Glutamatergic neuron (in vitro differentiated cells): ENCODE results near the gene CLPSL1. TPM values are rescaled to one million over a fixed set of nuclear protein-coding genes. Genes with fewer than 3 reads are reported as not detected.
A peak's percentile ranks its signal among the peaks of the same experiment; 100 is the strongest.

Experiments used
- DNase-seq: peaks from one replicate; pipeline ENCODE4 v3.0.0; 2022
- H3K27ac Mint-ChIP-seq: one replicate; pipeline ENCODE4 v1.8.0; 2020; ENCODE audit warnings: mild to moderate bottlenecking, mixed read lengths, inconsistent platforms; ENCODE audit not compliant: unreplicated experiment
- H3K27me3 Mint-ChIP-seq: one replicate; pipeline ENCODE4 v1.8.0; 2020; ENCODE audit warnings: mild to moderate bottlenecking, moderate library complexity, mixed read lengths, inconsistent platforms; ENCODE audit not compliant: unreplicated experiment
- H3K36me3 Mint-ChIP-seq: one replicate; pipeline ENCODE4 v1.8.0; 2020; ENCODE audit warnings: mild to moderate bottlenecking, mixed read lengths, inconsistent platforms; ENCODE audit not compliant: unreplicated experiment
- H3K4me1 Mint-ChIP-seq: one replicate; pipeline ENCODE4 v1.8.0; 2020; ENCODE audit warnings: mild to moderate bottlenecking, low read depth, mixed read lengths, inconsistent platforms; ENCODE audit not compliant: unreplicated experiment
- H3K4me3 Mint-ChIP-seq: one replicate; pipeline ENCODE4 v1.8.0; 2020; ENCODE audit warnings: mild to moderate bottlenecking, mixed read lengths, inconsistent platforms; ENCODE audit not compliant: unreplicated experiment
- H3K9me3 Mint-ChIP-seq: one replicate; pipeline ENCODE4 v1.8.0; 2020; ENCODE audit warnings: mild to moderate bottlenecking, moderate library complexity, mixed read lengths, inconsistent platforms; ENCODE audit not compliant: unreplicated experiment
- total RNA-seq: library from RNA; stranded (reverse); fragmentation: NEBNext Ultra II Directional; extraction: Animal tissue kit (Norgen Biotek cat#: 25700); gene quantifications from one replicate; pipeline ENCODE4 v1.2.1, GENCODE V29; 2021; ENCODE audit not compliant: unreplicated experiment
- TF ChIP-seq, protein P1 (sequence below): fragments of 200-600 bp; sonication (generic); IDR thresholded peaks from one replicate; pipeline ENCODE4 v1.5.0; 2021; ENCODE audit not compliant: partially characterized antibody, unreplicated experiment

Gene CLPSL1
- total RNA-seq, 1 donor from 2014 or later = not detected

DNA sequence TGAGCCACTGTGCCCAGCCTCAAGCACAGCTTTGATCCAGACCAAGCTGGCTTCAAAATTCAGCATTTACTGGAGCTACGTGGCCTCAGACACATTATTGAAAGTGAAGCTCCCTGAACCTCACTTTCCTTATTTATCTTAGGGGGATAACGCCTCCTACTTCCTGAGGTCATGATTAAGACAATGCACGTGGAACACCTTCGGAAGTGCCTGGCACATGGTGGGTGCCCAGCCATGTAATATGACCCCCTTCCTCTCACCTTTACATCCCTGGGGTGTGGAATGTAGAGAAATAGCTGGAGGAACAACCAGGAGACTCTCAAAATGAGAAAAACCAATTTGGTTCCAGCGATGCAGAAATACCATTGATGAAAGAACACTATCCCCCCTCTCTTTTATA is 17.9 kb downstream of the CLPSL1 start:
- Mint-ChIP-seq H3K9me3 (peaks cover 3% of the 10 kb centered on the region), H3K4me3 (no peak overlapping the region), H3K4me1 (peaks cover 11% of the 10 kb centered on the region), H3K36me3 (no peaks in the 10 kb centered on the region), H3K27me3 (no peaks in the 10 kb centered on the region), H3K27ac (no peak overlapping the region)
- no peak for DNase-seq
- TF ChIP-seq, protein P1, sequence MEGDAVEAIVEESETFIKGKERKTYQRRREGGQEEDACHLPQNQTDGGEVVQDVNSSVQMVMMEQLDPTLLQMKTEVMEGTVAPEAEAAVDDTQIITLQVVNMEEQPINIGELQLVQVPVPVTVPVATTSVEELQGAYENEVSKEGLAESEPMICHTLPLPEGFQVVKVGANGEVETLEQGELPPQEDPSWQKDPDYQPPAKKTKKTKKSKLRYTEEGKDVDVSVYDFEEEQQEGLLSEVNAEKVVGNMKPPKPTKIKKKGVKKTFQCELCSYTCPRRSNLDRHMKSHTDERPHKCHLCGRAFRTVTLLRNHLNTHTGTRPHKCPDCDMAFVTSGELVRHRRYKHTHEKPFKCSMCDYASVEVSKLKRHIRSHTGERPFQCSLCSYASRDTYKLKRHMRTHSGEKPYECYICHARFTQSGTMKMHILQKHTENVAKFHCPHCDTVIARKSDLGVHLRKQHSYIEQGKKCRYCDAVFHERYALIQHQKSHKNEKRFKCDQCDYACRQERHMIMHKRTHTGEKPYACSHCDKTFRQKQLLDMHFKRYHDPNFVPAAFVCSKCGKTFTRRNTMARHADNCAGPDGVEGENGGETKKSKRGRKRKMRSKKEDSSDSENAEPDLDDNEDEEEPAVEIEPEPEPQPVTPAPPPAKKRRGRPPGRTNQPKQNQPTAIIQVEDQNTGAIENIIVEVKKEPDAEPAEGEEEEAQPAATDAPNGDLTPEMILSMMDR = no peak

DNA sequence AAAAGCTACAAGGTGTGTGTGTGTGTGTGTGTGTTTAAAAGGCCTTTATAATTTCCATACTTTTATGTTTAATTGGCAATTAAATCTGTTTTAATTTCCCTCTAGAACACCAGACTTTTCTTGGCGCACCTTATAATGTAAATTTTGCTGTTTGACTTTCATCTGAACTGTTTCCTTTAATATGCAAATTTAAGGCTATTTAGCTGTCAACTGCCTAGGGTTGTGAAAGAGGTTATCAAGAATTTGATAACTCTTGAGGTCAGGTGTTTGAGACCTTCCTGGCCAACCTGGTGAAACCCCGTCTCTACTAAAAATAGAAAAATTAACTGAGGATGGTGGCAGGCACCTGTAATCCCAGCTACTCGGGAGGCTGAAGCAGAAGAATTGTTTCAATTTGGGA is 20.3 kb downstream of the CLPSL1 start:
- no peaks in the 10 kb centered on the region for H3K36me3 Mint-ChIP-seq
- H3K4me1 Mint-ChIP-seq = peaks cover 15% of the 10 kb centered on the region
- no peak overlapping the region for H3K4me3 Mint-ChIP-seq
- H3K27ac Mint-ChIP-seq = no peak overlapping the region
- H3K9me3 Mint-ChIP-seq = peaks cover 2% of the 10 kb centered on the region
- no peaks in the 10 kb centered on the region for H3K27me3 Mint-ChIP-seq
- TF ChIP-seq, protein P1 = no peak
- DNase-seq = no peak

DNA sequence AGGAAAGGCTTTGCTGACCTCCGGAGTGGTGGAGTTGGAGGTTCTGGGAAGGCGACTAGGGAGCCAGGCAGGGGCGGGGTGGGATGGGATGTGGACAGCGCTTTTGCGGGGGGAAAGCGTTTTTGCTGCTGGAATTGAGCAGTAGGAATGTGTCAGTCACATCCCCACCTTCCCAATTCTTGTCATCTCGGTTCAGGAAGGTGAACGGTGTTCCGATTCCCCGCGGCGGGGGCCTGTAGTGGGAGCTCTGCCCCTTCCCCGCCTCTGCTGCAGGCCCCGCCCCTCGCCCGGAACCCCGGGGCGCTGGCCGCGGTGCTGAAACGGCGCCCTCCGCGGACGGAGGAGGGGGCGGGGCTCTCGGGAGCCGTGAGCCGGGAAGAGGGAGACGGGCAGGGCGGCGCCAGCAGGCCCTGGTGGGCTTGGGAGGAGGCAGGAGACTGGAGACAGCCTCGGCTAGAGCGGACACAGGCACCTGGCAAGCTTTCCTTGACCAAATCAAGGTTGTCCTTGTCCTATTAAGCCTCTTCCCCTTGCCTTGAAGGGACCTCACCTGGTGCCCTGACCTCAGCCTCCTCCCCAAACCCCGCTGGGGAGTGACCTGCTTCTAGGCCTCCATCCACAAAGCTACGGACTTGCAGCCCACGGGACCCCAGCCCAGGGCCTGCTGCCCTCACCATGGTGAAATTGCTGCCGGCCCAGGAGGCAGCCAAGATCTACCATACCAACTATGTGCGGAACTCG is 24.3 kb downstream of the CLPSL1 start, which contains the start of gene LHFPL5:
TSS of gene LHFPL5 (plus strand) at position 357 of the 741 bp plus-strand sequence. CDS start at position 676, 319 bp downstream.
- Mint-ChIP-seq H3K27ac (no peak within 1 kb of the TSS), H3K4me1 (peaks cover 14% of the 10 kb centered on the region), H3K4me3 (peak within 1 kb of the TSS; percentile 87), H3K27me3 (peaks cover 6% of the 10 kb centered on the region), H3K36me3 (no peaks in the 10 kb centered on the region), H3K9me3 (peaks cover 3% of the 10 kb centered on the region)
- DNase-seq = peak; percentile 72
- TF ChIP-seq, protein P1 = no peak

DNA sequence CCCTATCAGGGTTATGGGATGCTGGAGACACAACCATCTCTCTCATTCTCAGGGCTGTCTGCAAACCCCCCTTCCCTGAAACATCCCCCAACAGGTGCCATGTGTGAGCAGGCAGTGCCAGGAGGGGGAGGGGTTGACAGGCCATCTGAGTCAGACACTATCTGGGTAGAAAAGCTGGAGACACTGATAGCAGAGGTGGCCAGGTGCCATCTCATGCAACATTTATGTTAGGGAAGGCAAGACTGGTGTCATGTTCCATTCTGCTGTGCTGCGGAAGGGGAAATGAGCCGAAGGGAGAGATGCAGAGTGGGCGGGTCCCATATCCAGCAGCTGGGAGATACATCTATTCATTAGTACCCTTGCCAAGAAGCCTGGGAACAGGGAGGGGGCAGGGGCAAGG is 27.9 kb downstream of the CLPSL1 start:
- peak overlapping the region; percentile 71 for H3K27ac Mint-ChIP-seq
- H3K9me3 Mint-ChIP-seq = peaks cover 3% of the 10 kb centered on the region

DNA sequence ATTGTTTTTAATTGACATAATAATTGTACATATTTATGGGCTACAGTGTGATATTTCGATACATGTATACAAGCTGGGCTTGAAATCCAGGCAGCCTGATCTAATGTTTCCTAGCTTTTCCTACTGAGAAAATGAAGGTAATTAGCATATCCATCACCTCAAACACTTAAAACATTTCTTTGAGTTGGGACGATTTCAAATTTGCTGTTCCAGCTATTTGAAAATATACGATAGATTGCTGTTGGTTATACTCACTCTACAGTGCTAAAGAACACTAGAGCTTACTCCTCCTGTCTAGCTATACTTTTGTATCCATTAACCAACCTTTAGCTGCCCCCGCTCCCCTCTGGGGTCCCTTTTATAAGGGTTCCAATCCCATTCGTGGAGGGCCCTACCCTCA is 29.0 kb downstream of the CLPSL1 start:
- no peak overlapping the region for H3K27ac Mint-ChIP-seq
- H3K27me3 Mint-ChIP-seq = peaks cover 6% of the 10 kb centered on the region
- H3K4me1 Mint-ChIP-seq = peaks cover 19% of the 10 kb centered on the region
- no peaks in the 10 kb centered on the region for H3K36me3 Mint-ChIP-seq
- DNase-seq = no peak
- TF ChIP-seq, protein P1 = no peak
- H3K9me3 Mint-ChIP-seq = peaks cover 3% of the 10 kb centered on the region
- no peak overlapping the region for H3K4me3 Mint-ChIP-seq

More for the DNA sequence above, 27.9 kb downstream of the CLPSL1 start:
- Mint-ChIP-seq H3K4me1 (peaks cover 20% of the 10 kb centered on the region), H3K27me3 (peaks cover 6% of the 10 kb centered on the region), H3K4me3 (peak overlapping the region; percentile 32), H3K36me3 (no peaks in the 10 kb centered on the region)
- DNase-seq = peak; percentile 58
- TF ChIP-seq, protein P1 = no peak
